ENCODE data around the gene ZNF691.

ZNF691 gene

GRCh38 chr1:42838482-42839190 is 7.8 kb upstream of the ZNF691 start:
- DNase-seq (ENCODE audit: low spot score in 2 of 2) (no peak), ATAC-seq (replicated peaks; ENCODE audit: extremely low read depth, poor library complexity, severe bottlenecking) (no peak)
- H3K27ac Mint-ChIP-seq (ENCODE audit: low read depth): no peak overlapping the region
- no peaks in the 10 kb centered on the region for H3K4me1 Mint-ChIP-seq
- no peaks in the 10 kb centered on the region for H3K9me3 Mint-ChIP-seq
- no peaks in the 10 kb centered on the region for H3K27me3 Mint-ChIP-seq
- H3K4me3 Mint-ChIP-seq: no peak overlapping the region
- H3K36me3 Mint-ChIP-seq (ENCODE audit: insufficient read depth): no peaks in the 10 kb centered on the region

GRCh38 chr1:42841010-42841409 is 5.4 kb upstream of the ZNF691 start:
- Mint-ChIP-seq H3K4me3 (no peak overlapping the region), H3K9me3 (no peaks in the 10 kb centered on the region), H3K27ac (ENCODE audit: low read depth) (no peak overlapping the region), H3K4me1 (no peaks in the 10 kb centered on the region), H3K36me3 (ENCODE audit: insufficient read depth) (no peaks in the 10 kb centered on the region), H3K27me3 (no peaks in the 10 kb centered on the region)
- DNase-seq (ENCODE audit: low spot score in 2 of 2) (no peak), ATAC-seq (replicated peaks; ENCODE audit: extremely low read depth, poor library complexity, severe bottlenecking) (no peak)

- Mint-ChIP-seq H3K27me3 (no peaks in the 10 kb centered on the region), H3K9me3 (no peaks in the 10 kb centered on the region), H3K36me3 (ENCODE audit: insufficient read depth) (no peaks in the 10 kb centered on the region), H3K27ac (ENCODE audit: low read depth) (no peak overlapping the region), H3K4me3 (no peak overlapping the region), H3K4me1 (no peaks in the 10 kb centered on the region)
- no peak for ATAC-seq (replicated peaks; ENCODE audit: extremely low read depth, poor library complexity, severe bottlenecking)
- no peak for DNase-seq (ENCODE audit: low spot score in 2 of 2)
These were observed 4.8 kb upstream of the ZNF691 start for GRCh38 chr1:42841440-42842147.

GRCh38 chr1:42844592-42845140 is 1.7 kb upstream of the ZNF691 start:
- H3K4me1 Mint-ChIP-seq: peaks cover 22% of the 10 kb centered on the region
- no peaks in the 10 kb centered on the region for H3K36me3 Mint-ChIP-seq (ENCODE audit: insufficient read depth)
- no peaks in the 10 kb centered on the region for H3K27me3 Mint-ChIP-seq
- H3K27ac Mint-ChIP-seq (ENCODE audit: low read depth): no peak overlapping the region
- no peak overlapping the region for H3K4me3 Mint-ChIP-seq
- ATAC-seq (replicated peaks; ENCODE audit: extremely low read depth, poor library complexity, severe bottlenecking): no peak
- DNase-seq (ENCODE audit: low spot score in 2 of 2): no peak
- no peaks in the 10 kb centered on the region for H3K9me3 Mint-ChIP-seq

- Mint-ChIP-seq H3K27ac (ENCODE audit: low read depth) (no peak overlapping the region), H3K9me3 (no peaks in the 10 kb centered on the region), H3K27me3 (no peaks in the 10 kb centered on the region), H3K36me3 (ENCODE audit: insufficient read depth) (no peaks in the 10 kb centered on the region), H3K4me3 (no peak overlapping the region), H3K4me1 (peaks cover 26% of the 10 kb centered on the region)
- ATAC-seq (replicated peaks; ENCODE audit: extremely low read depth, poor library complexity, severe bottlenecking) (no peak), DNase-seq (ENCODE audit: low spot score in 2 of 2) (no peak)
These were observed 1.2 kb upstream of the ZNF691 start for GRCh38 chr1:42845193-42845592.

- ATAC-seq (replicated peaks; ENCODE audit: extremely low read depth, poor library complexity, severe bottlenecking): no peak
- no peak for DNase-seq (ENCODE audit: low spot score in 2 of 2)
These were observed 552 bp upstream of the ZNF691 start for GRCh38 chr1:42845866-42846256.

GRCh38 chr1:42847111-42847595 is 740 bp downstream of the ZNF691 start:
- Mint-ChIP-seq H3K4me3 (peak overlapping the region; percentile 88), H3K27me3 (no peaks in the 10 kb centered on the region), H3K27ac (ENCODE audit: low read depth) (peak overlapping the region; percentile 87), H3K4me1 (peaks cover 26% of the 10 kb centered on the region), H3K9me3 (no peaks in the 10 kb centered on the region), H3K36me3 (ENCODE audit: insufficient read depth) (no peaks in the 10 kb centered on the region)
- ATAC-seq (replicated peaks; ENCODE audit: extremely low read depth, poor library complexity, severe bottlenecking): no peak
- no peak for DNase-seq (ENCODE audit: low spot score in 2 of 2)

More at GRCh38 chr1:42845866-42846256, 552 bp upstream of the ZNF691 start:
- Mint-ChIP-seq H3K27ac (ENCODE audit: low read depth) (peak overlapping the region; percentile 87), H3K9me3 (no peaks in the 10 kb centered on the region), H3K4me3 (peak overlapping the region; percentile 88), H3K36me3 (ENCODE audit: insufficient read depth) (no peaks in the 10 kb centered on the region), H3K4me1 (peaks cover 26% of the 10 kb centered on the region), H3K27me3 (no peaks in the 10 kb centered on the region)

- peaks cover 2% of the 10 kb centered on the region for H3K36me3 Mint-ChIP-seq (ENCODE audit: insufficient read depth)
- ATAC-seq (replicated peaks; ENCODE audit: extremely low read depth, poor library complexity, severe bottlenecking): no peak
- H3K27ac Mint-ChIP-seq (ENCODE audit: low read depth): peak overlapping the region; percentile 87
- peak overlapping the region; percentile 88 for H3K4me3 Mint-ChIP-seq
- H3K4me1 Mint-ChIP-seq: peaks cover 26% of the 10 kb centered on the region
- no peak for DNase-seq (ENCODE audit: low spot score in 2 of 2)
- H3K9me3 Mint-ChIP-seq: no peaks in the 10 kb centered on the region
- H3K27me3 Mint-ChIP-seq: no peaks in the 10 kb centered on the region
These were observed 1.5 kb downstream of the ZNF691 start for GRCh38 chr1:42847721-42848460.

GRCh38 chr1:42848823-42849537 is 2.6 kb downstream of the ZNF691 start:
- DNase-seq (ENCODE audit: low spot score in 2 of 2): no peak
- Mint-ChIP-seq H3K4me3 (no peak overlapping the region), H3K27me3 (no peaks in the 10 kb centered on the region), H3K27ac (ENCODE audit: low read depth) (peak overlapping the region; percentile 22), H3K4me1 (peaks cover 26% of the 10 kb centered on the region), H3K9me3 (no peaks in the 10 kb centered on the region), H3K36me3 (ENCODE audit: insufficient read depth) (peaks cover 2% of the 10 kb centered on the region)
- ATAC-seq (replicated peaks; ENCODE audit: extremely low read depth, poor library complexity, severe bottlenecking): no peak

GRCh38 chr1:42849944-42850343 is 3.5 kb downstream of the ZNF691 start:
- H3K4me1 Mint-ChIP-seq: peaks cover 26% of the 10 kb centered on the region
- no peak overlapping the region for H3K4me3 Mint-ChIP-seq
- no peaks in the 10 kb centered on the region for H3K27me3 Mint-ChIP-seq
- ATAC-seq (replicated peaks; ENCODE audit: extremely low read depth, poor library complexity, severe bottlenecking) (no peak), DNase-seq (ENCODE audit: low spot score in 2 of 2) (no peak)
- H3K9me3 Mint-ChIP-seq: no peaks in the 10 kb centered on the region
- no peak overlapping the region for H3K27ac Mint-ChIP-seq (ENCODE audit: low read depth)
- H3K36me3 Mint-ChIP-seq (ENCODE audit: insufficient read depth): peaks cover 2% of the 10 kb centered on the region

GRCh38 chr1:42851420-42851819 is 5.0 kb downstream of the ZNF691 start:
- Mint-ChIP-seq H3K36me3 (ENCODE audit: insufficient read depth) (peaks cover 2% of the 10 kb centered on the region), H3K4me1 (peaks cover 26% of the 10 kb centered on the region), H3K27ac (ENCODE audit: low read depth) (no peak overlapping the region), H3K9me3 (no peaks in the 10 kb centered on the region), H3K4me3 (no peak overlapping the region), H3K27me3 (no peaks in the 10 kb centered on the region)
- ATAC-seq (replicated peaks; ENCODE audit: extremely low read depth, poor library complexity, severe bottlenecking): no peak
- DNase-seq (ENCODE audit: low spot score in 2 of 2): no peak

Measured in central memory CD8-positive, alpha-beta T cell (primary cell).